Colon (tissue), 2 donors: ENCODE results near the gene GRIK2.

ENCODE experiments used
- FAIRE-seq: peaks from 2 replicates; lab custom pipeline; 2012; peaks lifted over from hg19 to GRCh38; lab: Jason Lieb, UNC
- donor health status: control.
- donor health status: control.

GRIK2 gene

GRCh38 chr6:101458336-101458735 is 64.8 kb downstream of the GRIK2 start:
- no peak for FAIRE-seq

GRCh38 chr6:101458826-101459225 is 65.3 kb downstream of the GRIK2 start:
- FAIRE-seq: no peak

GRCh38 chr6:101462576-101462975 is 69.1 kb downstream of the GRIK2 start:
- no peak for FAIRE-seq

- FAIRE-seq: no peak
Measured at GRCh38 chr6:101465863-101466262, 72.4 kb downstream of the GRIK2 start.

GRCh38 chr6:101477436-101477835 is 83.9 kb downstream of the GRIK2 start:
- no peak for FAIRE-seq

- no peak for FAIRE-seq
Measured at GRCh38 chr6:101478891-101479290, 85.4 kb downstream of the GRIK2 start.

GRCh38 chr6:101482606-101483005 is 89.1 kb downstream of the GRIK2 start:
- no peak for FAIRE-seq

- no peak for FAIRE-seq
Measured at GRCh38 chr6:101484781-101485180, 91.3 kb downstream of the GRIK2 start.

- FAIRE-seq: no peak
Measured at GRCh38 chr6:101486124-101486523, 92.6 kb downstream of the GRIK2 start.

- FAIRE-seq: no peak
Measured at GRCh38 chr6:101486726-101487125, 93.2 kb downstream of the GRIK2 start.

- no peak for FAIRE-seq
Measured at GRCh38 chr6:101489456-101489855, 95.9 kb downstream of the GRIK2 start.

GRCh38 chr6:101490857-101491256 is 97.3 kb downstream of the GRIK2 start:
- FAIRE-seq: no peak

- FAIRE-seq: no peak
Measured at GRCh38 chr6:101502818-101503217, 109.3 kb downstream of the GRIK2 start.

- FAIRE-seq: no peak
Measured at GRCh38 chr6:101509536-101509935, 116.0 kb downstream of the GRIK2 start.

GRCh38 chr6:101513181-101513580 is 119.7 kb downstream of the GRIK2 start:
- no peak for FAIRE-seq

- FAIRE-seq: no peak
Measured at GRCh38 chr6:101516578-101516977, 123.1 kb downstream of the GRIK2 start.

GRCh38 chr6:101517632-101518031 is 124.1 kb downstream of the GRIK2 start:
- no peak for FAIRE-seq

GRCh38 chr6:101522254-101522653 is 128.7 kb downstream of the GRIK2 start:
- no peak for FAIRE-seq

GRCh38 chr6:101527467-101527866 is 134.0 kb downstream of the GRIK2 start:
- no peak for FAIRE-seq

- FAIRE-seq: no peak
Measured at GRCh38 chr6:101528801-101529200, 135.3 kb downstream of the GRIK2 start.

- FAIRE-seq: no peak
Measured at GRCh38 chr6:101531538-101531937, 138.0 kb downstream of the GRIK2 start.

- no peak for FAIRE-seq
Measured at GRCh38 chr6:101534386-101534785, 140.9 kb downstream of the GRIK2 start.

GRCh38 chr6:101534821-101535220 is 141.3 kb downstream of the GRIK2 start:
- no peak for FAIRE-seq

GRCh38 chr6:101537753-101538316 is 144.3 kb downstream of the GRIK2 start:
- FAIRE-seq: no peak
